Aorta (tissue), 5 donors: Measurements from ENCODE around the gene CARMIL3. TPM values are rescaled to one million over a fixed set of nuclear protein-coding genes. Genes with fewer than 3 reads are reported as not detected.
"Not testable (repeated sequence)": the region's sequence is repeated elsewhere in the genome, so short reads cannot be mapped to it uniquely, and the experiment has no call there.

ENCODE experiments used
- ATAC-seq: fragments of 200-7000 bp; cut with Tn5 transposase; one replicate; pipeline ENCODE4 v1.9.1; 2022; ENCODE audit warnings: moderate library complexity; ENCODE audit not compliant: low FRiP score
- DNase-seq, 2 donors: peaks; one replicate each; pipeline ENCODE4 v3.0.0-alpha.2; 2020
- H3K27ac ChIP-seq, 2 donors: one replicate each; pipeline ENCODE4 v1.5.1; 2013; ENCODE audit warnings: low read length in 2 of 2, mild to moderate bottlenecking in 2 of 2, moderate library complexity in 2 of 2, control low read depth in 1 of 2, inconsistent platforms in 1 of 2, low read depth in 1 of 2
- H3K27me3 ChIP-seq, 2 donors: one replicate each; pipeline ENCODE4 v1.6.1; 2013; ENCODE audit warnings: control low read depth in 1 of 2, low read length in 1 of 2, mild to moderate bottlenecking in 1 of 2, moderate library complexity in 1 of 2; ENCODE audit not compliant: insufficient read depth in 2 of 2, control insufficient read depth in 1 of 2
- H3K36me3 ChIP-seq, 2 donors: one replicate each; pipeline ENCODE4 v1.6.1; 2013; ENCODE audit warnings: control low read depth in 1 of 2, low read length in 1 of 2, mild to moderate bottlenecking in 1 of 2; ENCODE audit not compliant: insufficient read depth in 2 of 2, control insufficient read depth in 1 of 2
- H3K4me1 ChIP-seq, 2 donors: one replicate each; pipeline ENCODE4 v1.6.1; 2013; ENCODE audit warnings: low read length in 2 of 2, control low read depth in 1 of 2, mild to moderate bottlenecking in 1 of 2, moderate library complexity in 1 of 2; ENCODE audit not compliant: insufficient read depth in 2 of 2, control insufficient read depth in 1 of 2
- H3K4me3 ChIP-seq, 2 donors: one replicate each; pipeline ENCODE4 v1.5.1; 2013; ENCODE audit warnings: low read length in 2 of 2, control low read depth in 1 of 2, mild to moderate bottlenecking in 1 of 2
- H3K9me3 ChIP-seq: one replicate; pipeline ENCODE4 v1.6.1; 2013; ENCODE audit warnings: mild to moderate bottlenecking, low read length; ENCODE audit not compliant: control insufficient read depth
- WGBS, 2 donors: extraction: QIAGEN DNeasy Blood & Tissue Kit; methylation state at CpG; one replicate each; pipeline ENCODE4 v1.1.7; 2013; 5-methylcytosine and 5-hydroxymethylcytosine counted together
- intact Hi-C, 2 donors: fragments of 100-400 bp; cut with DNase I; formaldehyde crosslinking; loops; one replicate each; pipeline versions ENCODE4 v1.14.2 to v1.15.0; 2022
- polyA plus RNA-seq, 2 donors: library from polyadenylated mRNA; stranded (reverse); fragments of 200-250 nt; gene quantifications; one replicate each; pipeline ENCODE4 v1.2.3, GENCODE V29; 2013
- total RNA-seq, 2 donors: library from RNA; stranded (reverse); fragmentation: NEBNext Ultra II Directional; extraction: Animal tissue kit (Norgen Biotek cat#: 25700); gene quantifications; one replicate each; pipeline ENCODE4 v1.2.1, GENCODE V29; 2021
- donor health status: healthy with polysubstance abuse.
- donor health status: Bipolar disorder and iron deficiency.
- donor health status: DM: no; HTN: no; CAD: no.
- donor health status: DM: no; HTN: no; CAD: no.
- donor health status: DM: yes; HTN: yes; CAD: no.

The CARMIL3 gene
- total and polyA plus RNA-seq, 4 donors = 0.24 to 0.43 (median 0.42) TPM; not detected in 1

DNA sequence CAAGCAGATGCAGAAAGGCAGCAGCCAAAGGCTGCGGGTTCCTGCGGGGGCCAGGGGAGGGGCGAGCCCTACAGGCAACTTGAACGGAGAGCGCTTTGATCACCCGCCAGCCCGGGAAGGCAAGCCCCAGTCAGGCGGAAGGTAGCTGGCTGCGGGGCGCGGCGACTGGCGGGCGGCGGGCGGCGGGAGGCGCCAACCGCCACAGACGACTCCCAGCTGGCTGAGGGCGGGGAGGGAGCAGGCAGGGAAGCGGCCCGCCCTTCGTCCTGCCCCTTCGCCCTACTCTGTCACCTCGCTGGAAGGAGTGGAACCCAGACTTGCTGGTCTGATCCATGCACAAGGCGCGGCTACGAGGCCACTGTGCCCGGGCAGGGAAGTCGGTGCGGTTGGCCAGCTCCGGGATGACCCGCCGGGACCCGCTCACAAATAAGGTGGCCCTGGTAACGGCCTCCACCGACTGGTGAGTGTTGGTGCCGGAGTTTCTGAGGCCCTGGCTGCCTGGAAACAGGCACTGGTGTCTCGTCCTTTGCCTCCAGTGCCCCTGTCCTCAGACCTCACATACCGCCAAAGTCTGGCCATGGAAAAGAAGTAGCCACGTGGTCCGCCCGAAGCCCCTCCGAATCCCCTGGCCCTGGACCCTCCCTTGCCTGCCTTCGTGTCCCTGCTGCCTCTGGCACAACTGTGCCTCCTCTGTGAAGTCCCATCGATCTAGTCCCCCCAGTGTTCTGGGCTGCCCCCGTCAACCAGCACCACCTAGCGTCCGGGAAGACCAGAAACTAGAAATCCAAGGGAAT is 15.4 kb upstream of the CARMIL3 start:
- Histone ChIP-seq H3K4me1 (no peaks in the 10 kb centered on the region), H3K4me3 (peak overlapping the region; percentile 15 to 44), H3K9me3 (peaks cover 1% of the 10 kb centered on the region), H3K36me3 (no peaks in the 10 kb centered on the region), H3K27me3 (no peaks in the 10 kb centered on the region), H3K27ac (peak overlapping the region in 1 of 2 donors; percentile 65)
- intact Hi-C loops = no loop called here
- ATAC-seq (peak; percentile 95), DNase-seq (peak; percentile 88 to 92)
- WGBS, 2 donors = 1% methylated on average over 50 of the region's 50 CpGs

GRCh38 chr14:24036963-24037657 is 14.7 kb upstream of the CARMIL3 start:
- peak overlapping the region in 1 of 2 donors; percentile 37 for H3K27ac ChIP-seq
- 29 to 30% methylated on average over 10 of the region's 10 CpGs for WGBS, 2 donors
- ATAC-seq, H3K4me1 ChIP-seq, H3K4me3 ChIP-seq, intact Hi-C loops, H3K9me3 ChIP-seq, H3K36me3 ChIP-seq, DNase-seq, H3K27me3 ChIP-seq: not testable (repeated sequence)

DNA sequence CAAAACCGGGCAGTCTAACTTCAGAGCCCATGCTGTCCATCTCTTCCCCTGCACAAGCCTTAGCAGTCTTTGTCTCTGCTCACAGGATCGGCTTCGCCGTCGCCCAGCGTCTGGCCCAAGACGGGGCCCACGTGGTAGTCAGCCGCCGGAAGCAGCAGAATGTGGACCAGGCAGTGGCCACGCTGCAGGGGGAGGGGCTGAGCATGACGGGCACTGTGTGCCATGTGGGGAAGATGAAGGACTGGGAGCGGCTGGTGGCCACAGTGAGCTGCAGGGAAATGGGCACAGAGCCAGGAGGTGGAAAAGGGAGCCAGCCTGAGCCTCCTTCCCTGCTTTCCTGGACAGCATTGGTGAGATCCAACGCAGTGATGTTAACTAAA is 14.2 kb upstream of the CARMIL3 start:
- H3K27ac ChIP-seq = no peak overlapping the region
- no peak for ATAC-seq
- intact Hi-C loops = no loop called here

GRCh38 chr14:24038686-24039085 is 13.1 kb upstream of the CARMIL3 start:
- Histone ChIP-seq H3K9me3 (no peaks in the 10 kb centered on the region), H3K4me1 (no peaks in the 10 kb centered on the region), H3K27ac (no peak overlapping the region), H3K27me3 (no peaks in the 10 kb centered on the region), H3K36me3 (no peaks in the 10 kb centered on the region), H3K4me3 (no peak overlapping the region)
- ATAC-seq (no peak), DNase-seq (no peak)
- WGBS, 2 donors = 92% methylated on average over 2 of the region's 2 CpGs
- intact Hi-C loops = no loop called here

More for the DNA sequence above, 14.2 kb upstream of the CARMIL3 start:
- Histone ChIP-seq H3K4me3 (no peak overlapping the region), H3K27me3 (no peaks in the 10 kb centered on the region), H3K9me3 (peaks cover 1% of the 10 kb centered on the region), H3K36me3 (no peaks in the 10 kb centered on the region), H3K4me1 (no peaks in the 10 kb centered on the region)
- DNase-seq = no peak
- 64 to 66% methylated on average over 14 of the region's 14 CpGs for WGBS, 2 donors

DNA sequence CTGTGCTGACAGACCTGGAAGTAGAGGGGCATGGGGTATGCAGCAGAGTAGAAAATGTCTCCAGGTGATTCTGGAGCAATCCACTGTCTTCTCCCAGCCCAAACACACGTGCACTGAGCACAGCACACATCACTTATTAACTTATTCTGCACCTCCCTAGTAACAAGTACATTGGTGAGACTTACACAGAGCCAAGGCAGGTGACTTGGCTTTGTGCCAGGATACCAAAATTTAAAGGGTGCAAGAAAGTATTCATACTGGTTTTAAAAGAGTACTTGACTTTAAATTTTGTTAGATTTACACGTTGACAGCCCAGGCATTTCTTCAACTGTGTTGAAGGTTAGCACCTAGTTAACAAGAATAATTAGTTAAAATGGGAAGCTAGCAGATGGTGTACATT is 11.1 kb upstream of the CARMIL3 start:
- ATAC-seq (no peak), DNase-seq (no peak)
- intact Hi-C loops = no loop called here
- Histone ChIP-seq H3K36me3 (no peaks in the 10 kb centered on the region), H3K27me3 (no peaks in the 10 kb centered on the region), H3K4me1 (no peaks in the 10 kb centered on the region), H3K27ac (no peak overlapping the region), H3K9me3 (no peaks in the 10 kb centered on the region), H3K4me3 (no peak overlapping the region)
- WGBS, 2 donors = 56 to 60% methylated on average over 2 of the region's 2 CpGs

DNA sequence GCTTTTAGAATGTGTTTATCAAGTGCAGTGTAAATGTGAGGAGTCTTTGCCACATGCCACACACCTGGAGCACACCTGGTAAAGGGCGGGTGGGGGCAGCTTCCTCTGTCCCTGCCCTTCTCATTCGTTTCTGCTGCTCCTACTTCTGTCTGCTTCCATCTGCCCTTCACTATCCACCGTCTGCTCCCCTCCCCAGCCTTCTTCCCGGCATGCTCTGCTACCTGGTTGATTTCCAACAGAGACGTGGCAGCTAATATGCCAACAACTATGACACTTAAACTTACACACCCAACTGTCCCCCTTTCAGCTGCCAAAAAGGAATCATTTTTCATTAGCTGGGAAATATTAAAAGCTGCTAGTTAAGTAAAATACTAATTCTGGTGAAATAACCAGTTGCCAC is 9.1 kb upstream of the CARMIL3 start:
- Histone ChIP-seq H3K4me3 (no peak overlapping the region), H3K27me3 (no peaks in the 10 kb centered on the region), H3K4me1 (no peaks in the 10 kb centered on the region), H3K27ac (no peak overlapping the region), H3K36me3 (no peaks in the 10 kb centered on the region), H3K9me3 (no peaks in the 10 kb centered on the region)
- ATAC-seq = no peak
- intact Hi-C loops = no loop called here
- no peak for DNase-seq
- 35 to 40% methylated on average over 5 of the region's 5 CpGs for WGBS, 2 donors

- DNase-seq, H3K27ac ChIP-seq, H3K27me3 ChIP-seq, H3K36me3 ChIP-seq, H3K4me3 ChIP-seq, H3K4me1 ChIP-seq, intact Hi-C loops, ATAC-seq, H3K9me3 ChIP-seq: not testable (repeated sequence)
- 81 to 95% methylated on average over 2 of the region's 2 CpGs for WGBS, 2 donors
Observed at GRCh38 chr14:24049002-24049401, 2.8 kb upstream of the CARMIL3 start.

DNA sequence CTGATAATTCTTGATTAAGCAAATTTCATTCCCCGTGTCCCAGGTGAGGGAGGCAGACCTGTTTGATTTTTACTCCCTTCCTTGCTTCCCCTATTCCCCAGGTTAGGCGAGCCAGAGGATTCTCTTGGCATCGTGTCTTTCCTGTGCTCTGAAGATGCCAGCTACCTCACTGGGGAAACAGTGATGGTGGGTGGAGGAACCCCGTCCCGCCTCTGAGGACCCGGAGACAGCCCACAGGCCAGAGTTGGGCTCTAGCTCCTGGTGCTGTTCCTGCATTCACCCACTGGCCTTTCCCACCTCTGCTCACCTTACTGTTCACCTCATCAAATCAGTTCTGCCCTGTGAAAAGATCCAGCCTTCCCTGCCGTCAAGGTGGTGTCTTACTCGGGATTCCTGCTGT is 1.1 kb upstream of the CARMIL3 start:
- DNase-seq, H3K4me3 ChIP-seq, H3K9me3 ChIP-seq, H3K27ac ChIP-seq, H3K4me1 ChIP-seq, intact Hi-C loops, H3K36me3 ChIP-seq, H3K27me3 ChIP-seq, ATAC-seq: not testable (repeated sequence)
- 79 to 83% methylated on average over 8 of the region's 8 CpGs for WGBS, 2 donors
